Activated T-cell treated with anti-CD3 and anti-CD28 coated beads, Interleukin-2, amount 50 U/mL, for 48 hours (primary cell): ENCODE data around the gene MORN2.
A peak's percentile ranks its signal among the peaks of the same experiment; 100 is the strongest.
"Not testable (repeated sequence)": the region's sequence is repeated elsewhere in the genome, so short reads cannot be mapped to it uniquely, and the experiment has no call there.

Experiments
- DNase-seq, 2 experiments: peaks; one replicate each; pipeline ENCODE4 v3.0.0-alpha.2; 2020

Gene MORN2

DNA sequence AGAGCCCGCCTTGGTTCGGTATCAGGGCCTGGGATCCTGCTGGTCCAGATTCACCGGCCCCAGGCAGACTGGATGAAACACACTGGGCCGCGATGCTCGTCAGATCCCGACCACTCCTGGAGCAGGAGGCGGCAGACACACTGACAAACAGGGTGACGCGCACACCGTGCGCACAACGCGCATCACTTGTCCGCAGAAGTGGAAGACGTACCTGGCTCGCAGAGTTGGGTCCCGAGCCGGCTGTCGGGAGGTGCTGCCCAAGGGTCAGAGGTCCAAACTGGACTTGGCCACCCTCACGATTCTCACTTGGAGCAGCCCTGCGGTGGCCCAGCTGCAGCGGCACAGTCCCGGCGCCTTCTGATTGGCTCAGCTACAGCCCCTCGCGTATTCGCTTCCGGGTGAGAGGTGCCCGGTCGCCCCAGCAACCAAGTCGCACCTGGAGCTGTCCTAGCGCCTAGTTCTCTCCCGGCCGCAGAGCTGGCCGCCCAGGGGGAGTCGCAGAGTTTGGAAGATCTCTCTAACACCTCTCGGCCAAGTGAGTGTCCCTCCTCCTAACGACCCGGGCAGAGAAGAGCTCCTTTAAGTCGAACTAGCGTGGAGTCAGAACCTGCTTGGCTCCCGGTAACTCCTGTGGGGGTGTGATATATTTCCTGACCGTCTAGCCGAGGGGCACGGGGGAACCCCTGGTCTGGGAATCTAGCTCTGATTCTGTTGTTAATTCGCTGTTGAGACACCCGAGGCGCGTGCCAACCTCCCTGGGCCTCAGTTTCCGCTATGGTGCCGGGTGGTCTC, at the start of gene MORN2, which contains the start of gene DHX57:
Gene MORN2, plus strand, starts transcription at position 401 of the 792 bp plus-strand sequence.
Gene DHX57, minus strand, starts transcription at position 359 of the 792 bp plus-strand sequence. CDS start 7,529 bp downstream, outside the sequence.
- peak; percentile 83 to 88 for DNase-seq

- not testable (repeated sequence) for DNase-seq
Measured at GRCh38 chr2:38827539-38828145, 48.1 kb upstream of the MORN2 start.

- no peak for DNase-seq
Measured at GRCh38 chr2:38828460-38828859, 47.3 kb upstream of the MORN2 start.

DNA sequence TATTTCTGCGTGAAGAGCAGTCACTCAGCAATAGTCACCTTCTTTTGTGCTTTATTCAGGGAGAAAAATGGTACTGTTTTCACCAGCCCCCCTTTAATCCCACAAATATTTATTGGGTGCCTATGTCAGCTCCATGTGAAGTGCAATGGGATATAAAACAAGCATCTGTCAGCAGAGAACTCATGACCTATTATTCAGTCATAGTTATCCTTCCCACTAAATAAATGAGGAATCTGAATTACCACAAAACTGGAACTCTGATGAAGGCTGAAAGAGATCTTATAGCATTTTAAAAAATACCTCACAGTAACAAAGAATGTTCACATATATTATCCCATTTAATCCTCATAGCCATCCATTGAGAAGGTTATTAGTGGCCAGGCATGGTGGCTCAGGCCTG, 45.8 kb upstream of the MORN2 start:
- no peak for DNase-seq

DNA sequence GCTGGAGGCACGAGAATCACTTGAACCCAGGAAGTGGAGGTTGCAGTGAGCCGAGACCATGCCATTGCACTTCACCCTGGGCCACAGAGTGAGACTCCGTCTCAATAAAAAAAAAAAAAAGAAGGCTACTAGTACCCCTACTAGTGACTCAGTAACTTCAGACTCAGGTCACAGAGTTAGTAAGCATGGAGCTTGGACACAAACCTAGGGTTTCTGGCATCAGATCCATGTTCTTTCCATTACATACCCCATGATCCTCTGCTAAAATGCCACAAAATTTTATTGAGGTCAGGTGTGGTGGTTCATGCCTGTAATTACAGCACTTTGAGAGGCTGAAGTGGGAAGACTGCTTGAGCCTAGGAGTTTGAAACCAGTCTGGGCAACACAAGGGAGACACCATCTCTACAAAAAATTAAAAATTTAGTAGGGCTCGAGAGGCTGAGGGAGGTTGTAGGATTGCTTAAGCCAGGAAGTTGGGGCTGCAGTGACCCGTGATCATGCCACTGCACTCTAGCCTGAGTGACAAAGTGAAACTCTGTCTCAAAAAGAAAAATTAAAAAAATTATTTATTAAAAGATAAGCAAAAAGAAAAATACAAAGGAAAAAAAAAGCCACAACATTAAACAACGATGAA, 45.1 kb upstream of the MORN2 start:
- DNase-seq = no peak

GRCh38 chr2:38835015-38835601, 40.7 kb upstream of the MORN2 start:
- no peak for DNase-seq

GRCh38 chr2:38835990-38836389, 39.8 kb upstream of the MORN2 start:
- no peak for DNase-seq

DNA sequence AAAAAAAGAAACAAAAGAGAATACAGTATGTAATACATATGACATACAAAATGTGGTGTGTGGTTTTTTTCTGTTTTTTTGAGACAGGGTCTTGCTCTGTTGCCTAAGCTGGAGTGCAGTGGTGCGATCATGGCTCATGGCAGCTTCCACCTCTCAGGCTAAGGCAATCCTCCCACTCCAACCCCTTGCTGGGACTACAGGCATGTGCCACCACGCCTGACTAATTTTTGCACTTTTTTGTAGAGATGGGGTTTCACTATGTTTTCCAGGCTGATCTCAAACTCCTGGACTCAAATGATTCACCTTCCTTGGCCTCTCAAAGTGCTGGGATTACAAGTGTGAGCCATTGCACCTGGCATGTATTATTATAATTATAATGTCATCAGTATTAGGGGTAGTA, 39.0 kb upstream of the MORN2 start:
- DNase-seq = no peak

GRCh38 chr2:38850045-38850444, 25.7 kb upstream of the MORN2 start:
- DNase-seq = no peak

DNA sequence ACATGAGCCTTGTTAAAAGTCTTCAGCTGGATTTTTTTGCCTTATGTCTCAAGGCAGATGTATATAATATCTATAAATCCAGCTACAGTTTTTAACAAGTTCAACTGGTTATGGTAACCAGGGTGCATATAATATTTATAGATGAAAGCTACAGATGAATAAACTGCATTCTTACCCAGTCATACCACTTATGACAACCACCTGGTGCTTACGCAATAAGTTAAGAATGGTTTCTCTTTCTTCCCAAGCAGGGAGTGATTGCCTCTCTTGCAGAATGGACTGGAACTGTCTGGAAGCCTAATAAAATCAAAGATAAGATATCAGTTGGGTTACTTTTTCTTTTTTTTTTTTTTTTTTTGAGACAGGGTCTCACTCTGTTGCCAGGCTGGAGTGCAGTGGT, 19.6 kb upstream of the MORN2 start:
- no peak for DNase-seq

GRCh38 chr2:38862476-38862875, 13.3 kb upstream of the MORN2 start:
- DNase-seq = no peak

GRCh38 chr2:38863061-38863695, 12.6 kb upstream of the MORN2 start:
- DNase-seq = no peak

GRCh38 chr2:38866773-38867443, 8.9 kb upstream of the MORN2 start:
- DNase-seq = no peak

GRCh38 chr2:38871432-38871831, 4.3 kb upstream of the MORN2 start:
- no peak for DNase-seq

DNA sequence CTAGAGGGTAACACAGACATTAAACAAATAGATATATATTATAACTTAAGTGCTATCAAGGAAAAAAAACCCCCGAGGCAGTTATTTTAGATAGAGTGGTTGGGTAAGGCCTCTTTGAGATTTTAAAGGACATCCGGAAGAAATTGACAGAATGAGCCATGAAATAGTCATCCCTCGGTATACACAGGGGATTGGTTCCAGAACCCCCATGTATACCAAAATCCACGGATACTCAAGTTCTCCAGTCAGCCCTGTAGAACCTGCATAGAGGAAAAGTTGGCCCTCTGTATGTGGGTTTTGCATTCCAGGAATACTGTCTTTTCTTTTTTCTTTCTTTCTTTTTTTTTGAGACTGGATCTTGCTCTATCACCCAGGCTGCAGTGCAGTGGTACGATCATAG, 2.0 kb upstream of the MORN2 start:
- no peak for DNase-seq

GRCh38 chr2:38875227-38875575, 575 bp upstream of the MORN2 start:
- DNase-seq = no peak

- no peak for DNase-seq
Measured at GRCh38 chr2:38876407-38876806, 631 bp downstream of the MORN2 start.

- DNase-seq = no peak
Measured at GRCh38 chr2:38886063-38886462, 10.3 kb downstream of the MORN2 start.

GRCh38 chr2:38887347-38887746, 11.6 kb downstream of the MORN2 start:
- no peak for DNase-seq

GRCh38 chr2:38887902-38888554, 12.3 kb downstream of the MORN2 start:
- DNase-seq = no peak

GRCh38 chr2:38889045-38889444, 13.3 kb downstream of the MORN2 start:
- no peak for DNase-seq

DNA sequence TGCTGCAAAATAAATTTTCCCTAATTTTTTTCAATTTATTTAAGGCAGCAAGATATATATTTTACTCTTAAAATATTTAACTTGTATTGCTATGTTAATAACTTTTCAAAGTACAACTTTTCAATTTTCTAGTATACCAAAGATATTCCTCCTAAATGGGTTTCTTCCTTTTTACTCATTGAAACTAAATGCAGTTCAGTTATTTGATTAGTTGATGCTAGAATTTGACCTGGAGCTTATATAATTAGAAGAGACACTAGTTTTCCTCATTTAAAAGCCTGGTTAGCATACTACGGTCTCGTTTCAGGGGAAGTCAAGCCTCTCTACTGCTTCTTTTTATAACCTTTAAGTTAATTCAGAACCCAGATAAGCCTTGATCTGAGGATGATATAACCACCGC, 13.8 kb downstream of the MORN2 start, which contains the start of gene ARHGEF33:
Gene ARHGEF33, plus strand, starts transcription at position 301 of the 400 bp plus-strand sequence. CDS start 29,573 bp downstream, outside the sequence.
- no peak for DNase-seq
